IPS-20b (cell line): ENCODE data around the gene MNX1.

ENCODE experiments used
- H3K27ac ChIP-seq: one replicate; pipeline ENCODE4 v1.5.1; 2013; ENCODE audit warnings: low read length
- H3K27me3 ChIP-seq: 2 replicates; pipeline ENCODE4 v1.6.1; 2013; ENCODE audit warnings: mild to moderate bottlenecking, low read length, inconsistent platforms; ENCODE audit not compliant: insufficient read depth
- H3K36me3 ChIP-seq: 2 replicates; pipeline ENCODE4 v1.6.1; 2013; ENCODE audit warnings: low read depth, mild to moderate bottlenecking, inconsistent platforms, low read length, moderate library complexity; ENCODE audit not compliant: insufficient read depth
- H3K4me1 ChIP-seq: 2 replicates; pipeline ENCODE4 v1.6.1; 2013; ENCODE audit warnings: mild to moderate bottlenecking, control low read depth, inconsistent platforms, low read length, moderate library complexity; ENCODE audit not compliant: insufficient read depth
- H3K4me3 ChIP-seq: 2 replicates; pipeline ENCODE4 v1.5.1; 2013; ENCODE audit warnings: mild to moderate bottlenecking, low read length, inconsistent platforms
- H3K9ac ChIP-seq: 2 replicates; pipeline ENCODE4 v1.6.1; 2013; ENCODE audit warnings: low read depth, mild to moderate bottlenecking, inconsistent platforms, low read length, moderate library complexity
- H3K9me3 ChIP-seq: 2 replicates; pipeline ENCODE4 v1.6.1; 2013; ENCODE audit warnings: mild to moderate bottlenecking, low read depth, low read length, inconsistent platforms; ENCODE audit not compliant: insufficient read depth

Gene MNX1

DNA sequence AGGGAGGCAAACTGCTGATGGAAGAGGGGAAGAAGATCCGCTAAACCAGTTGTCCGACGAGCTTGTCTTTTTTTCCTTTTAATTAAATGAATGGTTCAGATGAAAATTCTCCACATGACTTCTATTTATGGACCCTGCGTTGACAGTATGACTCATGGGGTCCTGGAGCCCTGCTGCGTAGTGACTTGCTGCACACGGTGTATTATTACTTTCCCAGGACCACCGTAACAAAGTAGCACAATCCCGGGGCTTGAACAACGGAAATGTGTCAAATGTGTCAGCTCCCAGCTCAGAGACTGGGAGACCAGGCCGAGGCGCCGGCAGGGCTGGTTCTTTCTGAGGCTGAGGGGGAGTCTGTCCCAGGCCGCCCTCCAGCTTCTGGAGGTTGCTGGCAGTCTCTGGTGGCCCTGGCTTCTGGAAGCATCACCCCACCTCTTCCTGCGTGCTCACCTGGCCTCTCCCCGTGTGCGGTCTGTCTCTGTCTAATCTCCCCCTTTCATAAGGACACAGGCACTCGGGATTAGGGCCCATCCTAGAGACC lies 33.8 kb upstream of the MNX1 start:
- Histone ChIP-seq H3K9me3 (no peaks in the 10 kb centered on the region), H3K4me1 (no peaks in the 10 kb centered on the region), H3K9ac (no peak overlapping the region), H3K36me3 (no peaks in the 10 kb centered on the region), H3K4me3 (no peak overlapping the region), H3K27ac (no peak overlapping the region), H3K27me3 (no peaks in the 10 kb centered on the region)

DNA sequence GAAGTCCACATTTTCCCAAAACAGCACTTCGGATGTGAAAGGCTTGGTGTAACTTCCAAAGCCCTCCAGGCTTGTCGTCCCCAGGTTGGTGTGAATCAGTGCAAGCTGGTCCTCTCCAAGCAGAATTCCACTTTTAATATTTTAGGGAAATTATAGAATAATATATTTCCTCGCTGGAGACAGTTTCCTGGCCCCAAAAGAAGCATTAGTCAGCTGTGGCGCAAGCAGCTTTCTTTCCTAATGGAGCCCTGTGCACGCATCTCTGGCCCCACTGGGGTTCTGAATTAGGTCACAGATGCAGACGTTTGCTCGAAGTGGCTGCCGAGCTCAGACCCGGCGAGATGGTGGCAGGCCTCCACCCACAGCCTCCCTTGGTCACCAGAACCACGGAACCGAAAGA lies 33.3 kb upstream of the MNX1 start:
- Histone ChIP-seq H3K4me3 (no peak overlapping the region), H3K27ac (no peak overlapping the region), H3K9me3 (no peaks in the 10 kb centered on the region), H3K9ac (no peak overlapping the region), H3K4me1 (no peaks in the 10 kb centered on the region), H3K27me3 (no peaks in the 10 kb centered on the region), H3K36me3 (no peaks in the 10 kb centered on the region)

- H3K9me3 ChIP-seq: no peaks in the 10 kb centered on the region
- no peaks in the 10 kb centered on the region for H3K36me3 ChIP-seq
- H3K4me1 ChIP-seq: no peaks in the 10 kb centered on the region
- H3K9ac ChIP-seq: no peak overlapping the region
- H3K4me3 ChIP-seq: no peak overlapping the region
- no peak overlapping the region for H3K27ac ChIP-seq
- H3K27me3 ChIP-seq: no peaks in the 10 kb centered on the region; the same call in 1 of the 2 replicates
These were observed 31.2 kb upstream of the MNX1 start for GRCh38 chr7:157041514-157042277.

- no peak overlapping the region for H3K27ac ChIP-seq
These were observed 30.5 kb upstream of the MNX1 start for GRCh38 chr7:157041004-157041403.

GRCh38 chr7:157037635-157038034 lies 27.2 kb upstream of the MNX1 start:
- peaks cover 8% of the 10 kb centered on the region; the same call in 1 of the 2 replicates for H3K27me3 ChIP-seq
- no peaks in the 10 kb centered on the region for H3K36me3 ChIP-seq
- no peak overlapping the region for H3K27ac ChIP-seq
- H3K4me1 ChIP-seq: no peaks in the 10 kb centered on the region
- no peak overlapping the region for H3K9ac ChIP-seq
- no peak overlapping the region for H3K4me3 ChIP-seq
- H3K9me3 ChIP-seq: no peaks in the 10 kb centered on the region

More at GRCh38 chr7:157041004-157041403, 30.5 kb upstream of the MNX1 start:
- Histone ChIP-seq H3K4me3 (no peak overlapping the region), H3K4me1 (no peaks in the 10 kb centered on the region), H3K9me3 (no peaks in the 10 kb centered on the region), H3K36me3 (no peaks in the 10 kb centered on the region), H3K27me3 (no peaks in the 10 kb centered on the region; the same call in 1 of the 2 replicates), H3K9ac (no peak overlapping the region)

DNA sequence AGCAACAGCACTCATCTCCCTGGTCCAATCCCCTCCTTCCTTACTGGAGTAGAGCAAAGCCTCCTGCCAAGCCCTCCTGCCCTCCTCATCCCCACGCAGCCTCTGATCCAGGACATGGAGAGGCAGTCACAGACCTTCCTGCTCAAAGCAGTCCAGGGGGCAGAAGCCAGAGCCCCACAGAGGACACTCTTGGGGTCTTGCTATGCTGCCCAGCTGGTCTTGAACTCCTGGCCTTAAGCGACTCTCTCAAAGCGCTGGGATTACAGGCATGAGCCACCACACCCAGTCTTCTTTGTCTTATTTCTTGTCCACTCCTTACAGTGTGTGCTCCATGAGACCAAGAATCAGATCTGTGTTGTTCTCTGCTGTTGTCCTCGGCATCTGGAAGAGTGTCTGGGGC lies 26.6 kb upstream of the MNX1 start:
- Histone ChIP-seq H3K9me3 (no peaks in the 10 kb centered on the region), H3K36me3 (no peaks in the 10 kb centered on the region), H3K27ac (no peak overlapping the region), H3K4me3 (no peak overlapping the region), H3K27me3 (peaks cover 11% of the 10 kb centered on the region), H3K4me1 (no peaks in the 10 kb centered on the region), H3K9ac (no peak overlapping the region)

GRCh38 chr7:157035979-157036378 lies 25.5 kb upstream of the MNX1 start:
- Histone ChIP-seq H3K4me1 (no peaks in the 10 kb centered on the region), H3K27me3 (peaks cover 17% of the 10 kb centered on the region), H3K4me3 (no peak overlapping the region), H3K9ac (no peak overlapping the region), H3K9me3 (no peaks in the 10 kb centered on the region), H3K27ac (no peak overlapping the region), H3K36me3 (no peaks in the 10 kb centered on the region)

GRCh38 chr7:157035302-157035701 lies 24.8 kb upstream of the MNX1 start:
- H3K27me3 ChIP-seq: peaks cover 17% of the 10 kb centered on the region
- H3K36me3 ChIP-seq: no peaks in the 10 kb centered on the region
- no peak overlapping the region for H3K4me3 ChIP-seq
- H3K9ac ChIP-seq: no peak overlapping the region
- no peaks in the 10 kb centered on the region for H3K4me1 ChIP-seq
- H3K27ac ChIP-seq: no peak overlapping the region
- no peaks in the 10 kb centered on the region for H3K9me3 ChIP-seq

- Histone ChIP-seq H3K27me3 (peaks cover 28% of the 10 kb centered on the region), H3K4me3 (no peak overlapping the region), H3K9me3 (no peaks in the 10 kb centered on the region)
These were observed 23.3 kb upstream of the MNX1 start for GRCh38 chr7:157033483-157034473.

DNA sequence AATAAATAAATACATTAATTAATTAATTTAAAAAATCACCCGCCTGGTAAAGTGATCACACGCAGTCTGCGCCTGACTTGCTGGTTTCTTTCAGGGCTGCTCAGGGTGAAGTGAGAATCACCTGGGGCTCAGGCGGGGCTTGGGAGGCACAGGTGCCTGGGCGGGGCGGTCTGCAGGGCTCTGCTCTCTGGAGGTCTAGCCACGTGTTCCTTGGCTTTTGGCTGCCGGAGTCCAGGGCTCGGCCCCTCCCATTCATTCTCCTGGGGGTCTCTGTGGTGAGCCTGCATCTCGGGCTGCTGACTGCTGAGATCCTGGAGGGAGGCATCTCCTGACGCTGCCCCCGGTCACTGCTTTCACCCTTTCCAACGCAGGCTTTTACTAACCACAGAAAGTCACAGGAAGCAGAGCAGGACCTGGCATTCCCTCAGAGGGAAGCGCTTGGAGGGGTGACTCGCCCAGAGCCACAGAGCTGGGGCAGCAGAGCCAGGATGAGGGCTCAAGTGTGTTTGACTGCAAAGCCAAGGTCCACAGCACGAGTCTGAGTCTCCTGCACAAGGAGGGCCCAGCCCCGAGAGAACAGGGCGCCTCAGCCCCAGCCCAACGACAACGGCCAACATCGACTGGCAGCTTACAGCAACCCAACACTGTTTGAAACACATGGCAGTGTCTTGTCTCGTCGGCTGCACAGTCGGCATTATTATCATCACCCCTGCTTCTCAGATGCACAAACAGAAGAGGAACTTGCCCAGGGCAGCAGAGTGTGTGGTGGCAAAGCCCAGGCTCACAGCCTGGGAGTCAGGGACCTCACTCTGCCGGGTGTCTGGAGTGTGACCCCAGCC lies 22.4 kb upstream of the MNX1 start:
- Histone ChIP-seq H3K9ac (no peak overlapping the region), H3K9me3 (no peaks in the 10 kb centered on the region), H3K4me1 (no peaks in the 10 kb centered on the region), H3K36me3 (no peaks in the 10 kb centered on the region), H3K27me3 (peaks cover 37% of the 10 kb centered on the region), H3K4me3 (no peak overlapping the region), H3K27ac (no peak overlapping the region)

More at GRCh38 chr7:157033483-157034473, 23.3 kb upstream of the MNX1 start:
- Histone ChIP-seq H3K27ac (no peak overlapping the region), H3K4me1 (no peaks in the 10 kb centered on the region), H3K9ac (no peak overlapping the region), H3K36me3 (no peaks in the 10 kb centered on the region)

- Histone ChIP-seq H3K27me3 (peaks cover 44% of the 10 kb centered on the region), H3K4me3 (no peak overlapping the region)
These were observed 21.7 kb upstream of the MNX1 start for GRCh38 chr7:157032128-157032527.

More at GRCh38 chr7:157032128-157032527, 21.7 kb upstream of the MNX1 start:
- H3K9ac ChIP-seq: no peak overlapping the region
- no peaks in the 10 kb centered on the region for H3K4me1 ChIP-seq
- no peaks in the 10 kb centered on the region for H3K36me3 ChIP-seq
- H3K9me3 ChIP-seq: no peaks in the 10 kb centered on the region
- no peak overlapping the region for H3K27ac ChIP-seq
